ENCODE results near the gene RASAL2.

DNA sequence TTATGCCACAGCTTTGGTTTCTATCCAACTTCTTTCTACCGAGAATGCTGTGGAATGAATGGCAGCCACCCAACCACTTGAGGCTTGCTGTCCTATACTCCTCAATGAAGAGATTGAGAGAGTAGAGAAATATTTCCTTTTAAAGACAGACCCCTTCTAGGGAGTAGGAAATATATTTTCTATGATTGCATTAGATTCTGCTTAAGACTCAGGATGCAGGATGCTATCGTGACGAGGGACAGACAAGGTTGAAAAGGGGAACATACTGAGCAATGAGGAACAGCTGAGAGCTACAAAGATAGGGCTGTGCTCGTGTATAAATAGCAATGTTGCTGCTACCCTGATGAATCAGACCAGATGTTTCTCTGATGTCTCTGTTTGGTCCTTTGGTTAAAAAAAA is 7.1 kb upstream of the RASAL2 start:
- no peak for TF ChIP-seq EZH2 (IDR thresholded peaks at IDR 0.05)
- no peak for TF ChIP-seq POLR2AphosphoS5 (IDR thresholded peaks at IDR 0.05; ENCODE audit: borderline replicate concordance, low read depth, low read length)
- TF ChIP-seq FOXP2 (optimal IDR thresholded peaks at IDR 0.05; ENCODE audit: control extremely low read depth, extremely low read length, insufficient read depth), result no peak
